Mammary epithelial cell (primary cell): Measurements from ENCODE around the gene ATP2C2.

ENCODE experiments used
- EZH2 ChIP-seq: IDR thresholded peaks from 2 replicates; pipeline ENCODE4 v1.6.1; 2012; ENCODE audit warnings: low read length, inconsistent platforms, borderline replicate concordance
- TF ChIP-seq, protein P1 (sequence below), 2 donors: IDR thresholded peaks in 1 of 2; conservative IDR thresholded peaks in 1 of 2; 2 replicates each; pipeline ENCODE4 v1.5.1; 2011 to 2012; ENCODE audit warnings: inconsistent platforms in 2 of 2, low read length in 2 of 2, mild to moderate bottlenecking in 2 of 2, control low read depth in 1 of 2, low read depth in 1 of 2; ENCODE audit not compliant: insufficient read depth in 1 of 2; ENCODE audit errors: extremely low read depth in 1 of 2

DNA sequence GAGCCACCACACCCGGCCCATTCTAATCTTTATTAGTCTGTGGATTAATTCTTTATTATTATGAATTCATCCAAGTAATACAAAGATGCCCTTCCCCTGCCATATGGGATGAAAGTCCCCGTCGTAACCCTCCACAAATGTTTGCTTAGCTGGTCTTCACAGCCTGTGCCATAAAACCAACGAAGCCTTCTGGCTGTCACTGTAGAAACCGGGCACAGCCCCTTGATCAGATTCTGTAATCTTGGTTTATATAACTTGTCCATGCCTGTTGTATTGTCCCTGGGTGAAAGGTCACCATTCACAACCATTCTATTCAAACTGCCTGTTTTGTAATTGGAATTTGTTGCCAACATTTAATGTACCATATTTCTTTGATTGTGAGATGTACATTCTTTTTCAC, 66.5 kb downstream of the ATP2C2 start:
- TF ChIP-seq, protein P1, sequence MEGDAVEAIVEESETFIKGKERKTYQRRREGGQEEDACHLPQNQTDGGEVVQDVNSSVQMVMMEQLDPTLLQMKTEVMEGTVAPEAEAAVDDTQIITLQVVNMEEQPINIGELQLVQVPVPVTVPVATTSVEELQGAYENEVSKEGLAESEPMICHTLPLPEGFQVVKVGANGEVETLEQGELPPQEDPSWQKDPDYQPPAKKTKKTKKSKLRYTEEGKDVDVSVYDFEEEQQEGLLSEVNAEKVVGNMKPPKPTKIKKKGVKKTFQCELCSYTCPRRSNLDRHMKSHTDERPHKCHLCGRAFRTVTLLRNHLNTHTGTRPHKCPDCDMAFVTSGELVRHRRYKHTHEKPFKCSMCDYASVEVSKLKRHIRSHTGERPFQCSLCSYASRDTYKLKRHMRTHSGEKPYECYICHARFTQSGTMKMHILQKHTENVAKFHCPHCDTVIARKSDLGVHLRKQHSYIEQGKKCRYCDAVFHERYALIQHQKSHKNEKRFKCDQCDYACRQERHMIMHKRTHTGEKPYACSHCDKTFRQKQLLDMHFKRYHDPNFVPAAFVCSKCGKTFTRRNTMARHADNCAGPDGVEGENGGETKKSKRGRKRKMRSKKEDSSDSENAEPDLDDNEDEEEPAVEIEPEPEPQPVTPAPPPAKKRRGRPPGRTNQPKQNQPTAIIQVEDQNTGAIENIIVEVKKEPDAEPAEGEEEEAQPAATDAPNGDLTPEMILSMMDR (conservative IDR thresholded peaks at IDR 0.05 in 1 of 2, IDR thresholded peaks at IDR 0.05 in 1 of 2; ENCODE audit: extremely low read depth in 1 of 2, insufficient read depth in 1 of 2, low read depth in 1 of 2, low read length in 2 of 2) = no peak
- no peak for TF ChIP-seq EZH2
